ENCODE measurements around the gene TEN1.
"Not testable (repeated sequence)": the region's sequence is repeated elsewhere in the genome, so short reads cannot be mapped to it uniquely, and the experiment has no call there.

The TEN1 gene

GRCh38 chr17:76032780-76033108 lies 53.7 kb downstream of the TEN1 start:
- DNase-seq = no peak

GRCh38 chr17:76033139-76033538 lies 54.1 kb downstream of the TEN1 start:
- no peak for DNase-seq

- DNase-seq = no peak
Observed at GRCh38 chr17:76034428-76035350, 55.6 kb downstream of the TEN1 start.

GRCh38 chr17:76036497-76037261 lies 57.6 kb downstream of the TEN1 start:
- no peak for DNase-seq

GRCh38 chr17:76038050-76038449 lies 59.0 kb downstream of the TEN1 start:
- no peak for DNase-seq

GRCh38 chr17:76039121-76039520 lies 60.1 kb downstream of the TEN1 start:
- DNase-seq = no peak

GRCh38 chr17:76040376-76040775 lies 61.3 kb downstream of the TEN1 start:
- no peak for DNase-seq

- DNase-seq = not testable (repeated sequence)
Observed at GRCh38 chr17:76042868-76043267, 63.8 kb downstream of the TEN1 start.

GRCh38 chr17:76044475-76045007 lies 65.5 kb downstream of the TEN1 start:
- DNase-seq = not testable (repeated sequence)

- DNase-seq = no peak
Observed at GRCh38 chr17:76046064-76046463, 67.0 kb downstream of the TEN1 start.

- DNase-seq = no peak
Observed at GRCh38 chr17:76048025-76048605, 69.1 kb downstream of the TEN1 start.

GRCh38 chr17:76048711-76049110 lies 69.7 kb downstream of the TEN1 start:
- DNase-seq = no peak

- DNase-seq = no peak
Observed at GRCh38 chr17:76049239-76049638, 70.2 kb downstream of the TEN1 start.

- peak; percentile 48 for DNase-seq
Observed at GRCh38 chr17:76049836-76050537, 70.9 kb downstream of the TEN1 start.
